ENCODE measurements around the gene HSD11B1. TPM values are rescaled to one million over a fixed set of nuclear protein-coding genes. Genes with fewer than 3 reads are reported as not detected.

The HSD11B1 gene
- total RNA-seq, 1 donor from 2014 or later: not detected

DNA sequence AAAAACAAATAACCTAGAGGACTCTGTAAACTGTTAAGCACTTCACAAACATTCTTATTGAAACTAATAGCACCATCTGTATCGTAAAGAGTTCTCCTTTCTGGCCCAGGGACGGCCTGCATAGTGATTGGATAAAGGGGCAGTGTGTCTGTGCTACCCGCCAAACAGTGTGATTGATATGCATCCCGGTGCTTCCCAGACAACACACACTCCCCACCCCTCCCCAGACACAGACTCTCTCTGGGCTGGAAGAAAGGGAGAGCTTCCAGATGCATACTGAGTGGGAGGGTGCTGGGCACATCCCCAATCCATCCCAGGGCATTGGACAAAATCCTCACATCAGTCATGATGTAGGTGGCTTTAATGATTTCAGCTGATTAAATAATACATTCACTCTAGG, 3.7 kb downstream of the HSD11B1 start:
- Mint-ChIP-seq H3K36me3 (ENCODE audit: low read depth) (no peaks in the 10 kb centered on the region), H3K4me3 (no peak overlapping the region), H3K27me3 (ENCODE audit: low read depth) (peaks cover 28% of the 10 kb centered on the region), H3K9me3 (no peaks in the 10 kb centered on the region), H3K4me1 (no peaks in the 10 kb centered on the region), H3K27ac (ENCODE audit: unreplicated experiment) (no peak overlapping the region)
- TF ChIP-seq, protein P1, sequence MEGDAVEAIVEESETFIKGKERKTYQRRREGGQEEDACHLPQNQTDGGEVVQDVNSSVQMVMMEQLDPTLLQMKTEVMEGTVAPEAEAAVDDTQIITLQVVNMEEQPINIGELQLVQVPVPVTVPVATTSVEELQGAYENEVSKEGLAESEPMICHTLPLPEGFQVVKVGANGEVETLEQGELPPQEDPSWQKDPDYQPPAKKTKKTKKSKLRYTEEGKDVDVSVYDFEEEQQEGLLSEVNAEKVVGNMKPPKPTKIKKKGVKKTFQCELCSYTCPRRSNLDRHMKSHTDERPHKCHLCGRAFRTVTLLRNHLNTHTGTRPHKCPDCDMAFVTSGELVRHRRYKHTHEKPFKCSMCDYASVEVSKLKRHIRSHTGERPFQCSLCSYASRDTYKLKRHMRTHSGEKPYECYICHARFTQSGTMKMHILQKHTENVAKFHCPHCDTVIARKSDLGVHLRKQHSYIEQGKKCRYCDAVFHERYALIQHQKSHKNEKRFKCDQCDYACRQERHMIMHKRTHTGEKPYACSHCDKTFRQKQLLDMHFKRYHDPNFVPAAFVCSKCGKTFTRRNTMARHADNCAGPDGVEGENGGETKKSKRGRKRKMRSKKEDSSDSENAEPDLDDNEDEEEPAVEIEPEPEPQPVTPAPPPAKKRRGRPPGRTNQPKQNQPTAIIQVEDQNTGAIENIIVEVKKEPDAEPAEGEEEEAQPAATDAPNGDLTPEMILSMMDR (conservative IDR thresholded peaks at IDR 0.05): no peak
- no peak for DNase-seq (ENCODE audit: low read depth, low spot score)

DNA sequence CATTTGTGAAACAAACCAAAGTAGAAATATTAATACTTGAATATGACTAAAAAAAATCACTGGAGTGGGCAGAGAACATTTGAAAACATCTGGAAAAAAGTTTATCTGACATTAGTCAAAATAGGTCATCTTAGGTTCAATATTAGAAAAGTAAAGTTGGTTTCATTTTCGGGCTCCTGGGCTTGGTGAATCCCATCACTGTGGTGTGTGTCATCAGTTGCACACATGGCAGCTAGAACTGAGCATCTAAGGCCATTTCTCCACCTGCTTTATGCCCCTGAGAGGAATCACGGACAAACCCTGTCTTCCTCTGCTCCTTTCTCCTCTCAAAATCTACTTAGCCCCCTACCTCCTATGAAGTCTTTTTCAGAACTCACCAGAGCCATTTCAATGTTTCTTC, 5.4 kb downstream of the HSD11B1 start:
- TF ChIP-seq, protein P1 (conservative IDR thresholded peaks at IDR 0.05): no peak
- DNase-seq (ENCODE audit: low read depth, low spot score): no peak
- Mint-ChIP-seq H3K4me3 (no peak overlapping the region), H3K27me3 (ENCODE audit: low read depth) (peaks cover 28% of the 10 kb centered on the region), H3K36me3 (ENCODE audit: low read depth) (no peaks in the 10 kb centered on the region), H3K4me1 (no peaks in the 10 kb centered on the region), H3K9me3 (no peaks in the 10 kb centered on the region), H3K27ac (ENCODE audit: unreplicated experiment) (no peak overlapping the region)

DNA sequence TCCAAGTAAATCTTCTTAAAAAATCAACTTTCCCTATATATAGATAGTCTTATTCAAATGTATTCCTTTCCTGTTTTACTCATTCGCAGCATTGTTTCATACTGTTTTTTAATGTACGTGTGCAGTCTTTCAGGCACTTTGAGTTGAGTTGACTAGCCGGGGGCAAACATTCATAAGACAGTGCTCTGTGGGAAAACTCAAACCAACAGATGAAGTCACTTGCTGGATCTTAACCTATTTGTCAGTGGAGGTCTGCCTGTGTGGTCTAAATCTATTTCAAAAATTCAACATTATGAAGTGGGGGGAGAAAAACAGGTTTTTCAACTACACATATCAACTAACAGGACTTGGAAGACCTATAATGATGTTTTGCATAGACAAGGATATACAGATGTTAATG, 6.2 kb downstream of the HSD11B1 start:
- Mint-ChIP-seq H3K4me1 (no peaks in the 10 kb centered on the region), H3K4me3 (no peak overlapping the region), H3K27me3 (ENCODE audit: low read depth) (peaks cover 28% of the 10 kb centered on the region), H3K27ac (ENCODE audit: unreplicated experiment) (no peak overlapping the region), H3K36me3 (ENCODE audit: low read depth) (no peaks in the 10 kb centered on the region), H3K9me3 (no peaks in the 10 kb centered on the region)
- DNase-seq (ENCODE audit: low read depth, low spot score): no peak
- TF ChIP-seq, protein P1 (conservative IDR thresholded peaks at IDR 0.05): no peak

DNA sequence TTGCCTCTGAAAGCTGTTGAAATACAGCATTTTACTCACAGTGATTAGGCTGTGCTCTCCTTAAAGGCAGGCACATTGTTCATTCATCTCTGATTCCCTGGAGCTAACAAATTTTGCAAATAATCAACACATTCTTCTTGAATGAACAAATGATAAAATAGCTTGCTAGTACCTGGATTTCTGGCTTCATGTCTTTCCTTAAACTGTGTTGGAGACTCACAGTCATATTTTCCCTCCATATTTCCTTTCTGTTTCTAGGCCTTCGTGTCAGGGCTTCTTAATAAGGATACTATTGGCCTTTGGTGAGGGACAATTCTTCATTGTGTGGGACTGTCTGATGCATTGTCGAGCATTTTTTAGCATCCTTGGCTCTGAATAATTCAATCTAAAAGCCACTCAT, 9.7 kb downstream of the HSD11B1 start:
- Mint-ChIP-seq H3K36me3 (ENCODE audit: low read depth) (no peaks in the 10 kb centered on the region), H3K27ac (ENCODE audit: unreplicated experiment) (no peak overlapping the region), H3K4me3 (no peak overlapping the region), H3K9me3 (no peaks in the 10 kb centered on the region), H3K27me3 (ENCODE audit: low read depth) (peaks cover 30% of the 10 kb centered on the region), H3K4me1 (no peaks in the 10 kb centered on the region)
- no peak for DNase-seq (ENCODE audit: low read depth, low spot score)
- TF ChIP-seq, protein P1 (conservative IDR thresholded peaks at IDR 0.05): no peak

DNA sequence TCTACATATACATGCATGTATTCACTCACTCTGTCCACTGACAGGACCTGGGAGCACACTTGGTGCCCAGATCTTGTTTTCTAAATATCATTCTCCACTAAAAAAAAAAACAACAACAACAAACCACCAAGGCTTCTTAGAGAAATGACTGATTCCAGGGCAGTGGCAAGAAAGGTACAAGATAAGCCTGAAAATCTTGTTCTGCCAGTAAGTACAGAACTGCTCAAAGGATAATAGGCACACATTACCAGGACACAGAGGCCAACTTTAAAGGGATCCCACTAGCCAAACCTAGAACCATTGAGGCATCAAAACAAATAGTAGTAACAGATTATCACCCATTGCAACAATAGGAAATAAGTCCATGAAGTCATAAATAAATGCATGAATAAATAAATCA, 10.7 kb downstream of the HSD11B1 start:
- H3K4me1 Mint-ChIP-seq: no peaks in the 10 kb centered on the region
- no peaks in the 10 kb centered on the region for H3K36me3 Mint-ChIP-seq (ENCODE audit: low read depth)
- no peaks in the 10 kb centered on the region for H3K9me3 Mint-ChIP-seq
- no peak overlapping the region for H3K27ac Mint-ChIP-seq (ENCODE audit: unreplicated experiment)
- no peak for DNase-seq (ENCODE audit: low read depth, low spot score)
- TF ChIP-seq, protein P1 (conservative IDR thresholded peaks at IDR 0.05): no peak
- no peak overlapping the region for H3K4me3 Mint-ChIP-seq
- H3K27me3 Mint-ChIP-seq (ENCODE audit: low read depth): peaks cover 25% of the 10 kb centered on the region

DNA sequence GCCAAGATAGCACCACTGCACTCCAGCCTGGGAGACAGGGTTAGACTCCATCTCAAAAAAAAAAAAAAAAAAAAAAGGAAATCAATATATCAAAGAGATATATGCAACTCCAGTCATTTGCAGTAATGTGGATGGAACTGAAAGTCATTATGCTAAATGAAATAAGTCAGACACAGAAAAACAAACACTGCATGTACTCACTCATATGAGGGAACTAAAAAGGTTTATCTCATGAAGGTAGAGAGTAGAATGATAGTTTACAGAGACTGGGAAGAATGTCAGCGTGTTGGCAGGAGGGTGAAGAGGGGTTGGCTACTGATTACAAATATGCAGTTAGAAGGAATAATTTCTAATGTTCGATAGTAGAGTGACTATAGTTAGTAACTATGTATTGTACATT, 13.2 kb downstream of the HSD11B1 start:
- Mint-ChIP-seq H3K4me3 (no peak overlapping the region), H3K9me3 (no peaks in the 10 kb centered on the region), H3K36me3 (ENCODE audit: low read depth) (no peaks in the 10 kb centered on the region), H3K27me3 (ENCODE audit: low read depth) (peaks cover 20% of the 10 kb centered on the region), H3K4me1 (no peaks in the 10 kb centered on the region), H3K27ac (ENCODE audit: unreplicated experiment) (no peak overlapping the region)
- no peak for DNase-seq (ENCODE audit: low read depth, low spot score)
- TF ChIP-seq, protein P1 (conservative IDR thresholded peaks at IDR 0.05): no peak
